B cell (primary cell): Measurements from ENCODE around the gene MRTFB.

Experiments
- CTCF ChIP-seq: fragments of 200-600 bp; IDR thresholded peaks from one replicate; pipeline ENCODE4 v1.8.0; 2022; ENCODE audit warnings: antibody characterized with exemption, mild to moderate bottlenecking
- EZH2 ChIP-seq: IDR thresholded peaks from 2 replicates; pipeline ENCODE4 v1.6.1; 2012; ENCODE audit warnings: borderline replicate concordance, low read depth, mild to moderate bottlenecking, moderate library complexity, low read length; ENCODE audit not compliant: insufficient read depth, poor library complexity, severe bottlenecking

- TF ChIP-seq CTCF (no peak), EZH2 (no peak)
Observed at GRCh38 chr16:14240219-14240843, 169.2 kb downstream of the MRTFB start.
